Amniotic stem cell (primary cell): ENCODE results near the gene LAYN.

ENCODE experiments used
- DNase-seq: peaks from one replicate; lab custom pipeline; 2025; lab: John Stamatoyannopoulos, UW

Gene LAYN

DNA sequence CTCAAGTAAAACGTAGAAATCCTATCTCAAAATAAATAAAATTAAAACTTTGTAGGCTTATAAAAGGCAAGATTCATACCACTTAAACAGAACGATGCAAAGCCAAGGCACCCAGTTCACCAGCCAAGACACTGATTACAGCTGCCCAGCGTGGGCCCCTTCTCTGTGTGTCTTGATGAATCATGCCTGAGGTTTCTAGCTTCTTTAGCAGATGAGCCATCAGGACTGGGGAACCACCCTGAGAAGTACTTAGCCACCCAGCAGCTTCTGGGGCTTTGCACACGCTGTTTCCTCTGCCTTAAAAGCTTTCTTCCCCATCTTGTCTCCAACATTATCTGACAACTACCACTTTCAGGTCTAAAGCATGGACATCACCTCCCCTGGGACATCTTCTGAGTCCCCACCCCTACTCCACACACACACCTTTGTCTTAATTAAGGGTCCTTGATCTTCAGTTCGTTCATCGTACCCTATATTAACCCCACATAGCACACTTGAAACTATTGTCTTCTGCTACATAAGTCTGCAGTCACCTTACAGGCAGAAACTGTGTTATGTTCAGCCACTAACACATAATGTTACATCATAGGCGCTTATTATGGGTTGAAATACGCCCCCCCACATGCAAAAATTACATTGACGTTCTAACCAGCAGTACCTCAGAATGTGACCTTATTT is 8.7 kb upstream of the LAYN start:
- peak; percentile 93 for DNase-seq

DNA sequence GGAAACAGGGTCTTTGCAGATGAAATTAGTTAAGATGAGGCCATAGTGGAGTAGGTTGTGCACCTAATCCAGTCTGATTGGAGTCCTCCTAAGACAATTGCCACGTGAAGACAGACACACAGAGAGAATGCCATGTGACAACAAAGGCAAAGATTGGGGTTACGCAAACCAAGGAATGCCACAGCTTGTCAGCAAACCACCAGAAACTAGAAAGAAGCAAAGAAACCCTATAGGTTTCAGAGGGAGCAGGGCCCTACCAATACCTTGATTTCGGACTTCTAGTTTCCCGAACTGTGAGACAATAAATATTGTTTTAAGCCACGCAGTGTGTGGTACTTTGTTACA is 8.2 kb upstream of the LAYN start:
- DNase-seq = no peak

DNA sequence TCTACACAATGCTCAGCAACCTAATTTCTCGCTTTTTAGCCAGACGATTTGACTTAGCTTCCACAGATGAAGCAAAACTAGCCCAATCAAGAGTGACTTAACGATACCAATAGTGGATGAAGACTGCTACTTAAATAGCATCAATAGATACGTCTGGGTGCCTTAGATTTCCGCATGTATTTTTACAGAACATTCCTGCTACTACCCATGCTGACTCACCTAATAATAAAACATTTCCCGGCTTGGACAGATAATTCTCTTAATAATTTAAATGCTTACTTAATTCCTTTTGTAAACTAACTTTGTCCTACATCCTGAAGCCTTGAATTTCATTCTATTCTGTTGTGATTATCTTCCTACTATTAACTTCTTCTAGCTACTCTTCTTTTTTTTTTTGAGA is 5.2 kb upstream of the LAYN start:
- DNase-seq = no peak

DNA sequence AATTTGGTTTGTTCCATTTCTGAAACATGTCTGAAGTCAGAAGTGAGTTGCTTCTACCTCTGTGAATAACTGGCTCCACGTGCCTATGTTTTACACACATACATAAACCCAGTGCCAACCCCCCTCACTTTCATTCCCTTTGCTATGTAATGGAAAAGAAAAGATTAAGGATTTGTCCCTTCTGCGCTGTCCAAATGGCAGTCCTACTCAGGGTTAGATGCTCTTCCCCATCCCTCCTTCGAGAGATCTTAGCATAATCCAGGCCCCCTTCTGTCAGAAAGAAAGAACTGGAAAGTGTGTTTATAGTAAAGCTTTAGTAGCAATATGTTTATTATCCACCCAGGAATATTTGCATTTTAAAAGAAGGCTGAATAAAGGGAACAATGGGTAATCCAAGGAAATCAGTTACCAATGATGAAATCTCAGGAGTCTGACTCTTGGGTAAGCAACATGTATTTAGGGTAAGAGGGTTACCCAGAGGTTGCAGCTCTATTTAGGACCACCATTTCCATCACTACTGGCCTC is 3.1 kb upstream of the LAYN start:
- DNase-seq = no peak

DNA sequence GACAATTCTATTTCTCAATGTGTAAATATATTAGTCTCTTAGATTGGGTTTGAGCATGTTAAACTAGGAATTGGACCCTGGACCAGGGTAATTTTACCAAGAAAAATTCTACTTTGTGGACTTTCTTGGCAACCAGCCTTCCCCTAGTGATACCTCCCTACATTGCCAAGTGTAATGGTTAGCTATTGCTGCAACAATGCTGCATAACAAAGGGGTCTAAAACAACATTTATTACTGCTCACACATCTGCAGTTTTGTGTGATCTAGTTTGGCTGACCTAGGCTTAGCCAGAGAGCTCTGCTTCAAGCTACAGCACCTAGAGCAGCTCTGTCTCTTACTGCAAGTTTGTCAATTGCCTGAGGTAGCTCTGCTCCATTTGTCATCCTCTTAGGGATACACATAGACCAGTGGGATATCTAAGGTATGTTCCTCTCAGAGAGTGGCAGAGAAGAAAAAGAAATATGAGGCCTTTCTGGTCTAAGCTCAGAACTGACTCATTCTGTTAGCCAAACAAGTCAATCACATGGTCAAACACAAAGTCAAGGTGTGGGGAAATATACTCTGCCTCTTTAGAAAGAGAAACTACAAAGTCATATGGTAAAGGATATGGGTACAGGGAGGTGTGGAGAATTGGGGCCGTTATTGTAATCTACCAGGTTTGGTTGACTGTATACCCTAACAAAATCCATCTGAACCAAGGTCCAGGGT is 2.0 kb upstream of the LAYN start:
- DNase-seq = no peak

DNA sequence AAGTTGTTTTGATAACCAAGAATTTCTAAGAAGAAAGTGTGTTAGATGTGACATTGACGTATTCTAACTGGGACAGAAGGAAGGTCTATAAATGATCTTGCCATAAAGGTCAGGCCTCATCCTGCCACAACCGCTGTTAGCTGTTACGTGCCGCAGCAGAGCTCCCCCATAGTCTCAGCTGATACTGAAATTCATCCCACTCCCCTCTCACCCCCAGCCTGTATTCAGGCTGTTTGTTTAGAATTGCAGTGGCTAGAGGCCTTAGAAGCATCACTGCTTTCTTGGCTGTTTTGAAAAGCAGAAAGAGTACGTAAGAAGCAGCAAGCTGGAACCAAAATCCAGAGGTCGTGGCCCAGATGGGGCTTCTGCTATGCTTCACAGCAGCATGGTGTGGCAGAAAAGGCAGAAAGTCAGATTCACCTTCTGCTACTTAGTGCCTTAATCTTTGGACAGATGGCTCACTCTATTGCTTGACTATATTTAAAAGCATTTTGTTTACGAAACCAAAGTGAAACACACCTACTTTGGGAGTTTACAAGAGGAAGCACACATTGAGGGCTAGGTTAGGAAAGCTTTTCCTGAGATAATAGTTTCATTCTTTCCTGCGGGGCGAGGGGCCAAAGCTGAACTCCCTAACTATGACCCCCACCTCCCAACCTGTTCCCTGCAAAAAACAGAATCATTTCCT is 950 bp upstream of the LAYN start:
- no peak for DNase-seq

DNA sequence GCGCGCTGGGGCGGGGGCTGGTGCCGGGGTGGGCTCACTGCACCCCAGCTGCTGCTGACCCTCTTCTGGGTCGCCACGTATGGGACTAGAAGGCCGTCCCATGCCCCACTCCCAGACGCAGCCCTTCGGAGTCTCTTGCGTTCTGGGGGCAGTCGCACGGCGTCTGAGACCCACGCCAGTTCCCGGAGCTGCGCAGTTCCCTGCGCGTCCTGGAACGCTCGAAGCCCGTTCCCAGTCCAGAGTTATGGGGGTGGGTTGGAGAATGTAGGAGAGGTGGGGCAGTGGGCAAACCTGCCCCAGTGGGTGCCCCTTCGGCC is 375 bp downstream of the LAYN start:
- no peak for DNase-seq

DNA sequence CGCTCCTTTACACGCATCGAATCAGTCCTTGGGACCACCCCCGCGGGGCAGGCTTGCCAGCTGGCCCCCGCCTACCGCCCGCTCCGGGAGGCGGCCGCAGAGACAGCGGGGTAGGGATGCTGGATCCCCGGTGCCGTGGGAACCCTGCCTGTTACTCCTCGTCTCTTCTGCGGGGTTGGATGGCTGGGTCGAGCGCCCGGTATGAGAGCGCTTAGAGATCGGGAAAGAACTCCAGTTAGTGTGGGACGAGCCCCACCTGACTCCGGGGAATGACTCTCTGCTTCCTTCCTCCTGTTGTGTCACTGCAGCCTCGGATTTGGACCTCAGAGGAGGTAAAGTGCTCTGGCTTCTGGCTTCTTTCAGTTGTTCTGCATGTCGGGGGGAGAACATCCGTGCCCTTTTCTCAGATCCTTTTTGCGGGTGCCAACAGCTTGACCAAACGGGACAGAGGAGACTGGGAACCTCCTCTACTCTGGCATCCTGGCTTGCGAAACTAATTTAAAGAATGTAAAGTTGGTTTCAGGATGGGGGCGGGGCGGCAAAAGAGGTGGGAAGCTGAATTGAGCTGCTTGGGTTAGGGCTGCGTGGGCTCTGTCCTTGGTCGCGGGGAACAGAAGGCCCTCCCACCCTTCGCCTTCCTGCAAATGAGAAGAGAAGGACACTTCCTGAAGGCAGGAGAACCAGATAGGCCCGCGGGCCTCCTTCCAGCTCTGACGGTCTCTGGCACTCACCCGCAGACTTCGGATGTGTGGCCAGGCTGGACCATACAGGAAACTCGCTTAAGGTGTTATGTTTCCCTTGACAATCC is 938 bp downstream of the LAYN start:
- DNase-seq = peak; percentile 84

DNA sequence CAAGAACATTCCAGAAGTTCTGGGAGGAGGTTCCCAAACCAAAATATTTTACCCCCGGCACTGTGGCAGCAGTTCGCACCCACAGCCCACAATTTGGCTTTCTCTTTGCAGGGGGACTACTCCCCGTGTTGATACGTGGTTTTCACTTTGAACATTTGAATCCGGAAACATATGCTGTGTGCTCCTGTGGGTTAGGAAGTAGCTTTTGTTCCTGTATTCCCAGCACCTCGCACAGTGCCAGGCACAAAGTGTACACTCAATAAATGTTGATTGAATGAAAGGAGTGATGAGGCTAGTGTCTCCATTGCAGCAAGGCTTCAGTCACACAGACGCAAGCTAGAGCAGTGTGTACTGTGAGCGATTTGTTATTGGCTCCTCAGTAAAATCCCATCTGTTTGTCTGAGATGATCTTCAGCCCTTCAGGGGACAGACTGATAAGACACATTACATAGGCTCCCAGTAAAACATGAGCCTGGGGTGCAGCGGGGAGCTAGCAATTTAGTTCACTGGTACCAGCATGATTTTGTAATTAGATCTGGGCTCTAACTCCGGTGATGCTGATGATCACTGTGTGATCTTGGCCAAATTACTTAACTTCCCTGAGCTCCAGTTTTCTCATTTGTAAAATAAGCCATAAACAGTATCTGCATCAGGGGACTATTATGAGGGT is 2.2 kb downstream of the LAYN start:
- no peak for DNase-seq

DNA sequence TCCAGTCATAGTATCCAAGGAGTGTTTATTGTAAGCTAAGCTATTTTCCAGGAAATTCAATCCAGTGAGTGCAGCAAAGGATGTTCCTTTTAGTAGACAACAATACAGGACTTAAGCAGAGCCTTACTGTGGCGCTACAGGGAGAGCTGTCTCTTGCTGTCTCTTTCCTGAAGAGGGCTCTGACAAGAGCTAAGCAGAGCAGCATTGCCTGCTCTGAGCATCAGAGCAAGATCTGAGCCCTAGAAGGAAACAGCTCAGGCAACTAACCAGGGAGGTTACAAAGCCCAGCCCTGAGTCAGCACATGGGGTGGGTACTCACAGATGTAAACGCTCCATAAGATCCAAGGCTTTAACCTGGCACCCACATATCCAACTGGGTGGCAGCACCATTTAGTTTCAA is 8.0 kb downstream of the LAYN start:
- no peak for DNase-seq

DNA sequence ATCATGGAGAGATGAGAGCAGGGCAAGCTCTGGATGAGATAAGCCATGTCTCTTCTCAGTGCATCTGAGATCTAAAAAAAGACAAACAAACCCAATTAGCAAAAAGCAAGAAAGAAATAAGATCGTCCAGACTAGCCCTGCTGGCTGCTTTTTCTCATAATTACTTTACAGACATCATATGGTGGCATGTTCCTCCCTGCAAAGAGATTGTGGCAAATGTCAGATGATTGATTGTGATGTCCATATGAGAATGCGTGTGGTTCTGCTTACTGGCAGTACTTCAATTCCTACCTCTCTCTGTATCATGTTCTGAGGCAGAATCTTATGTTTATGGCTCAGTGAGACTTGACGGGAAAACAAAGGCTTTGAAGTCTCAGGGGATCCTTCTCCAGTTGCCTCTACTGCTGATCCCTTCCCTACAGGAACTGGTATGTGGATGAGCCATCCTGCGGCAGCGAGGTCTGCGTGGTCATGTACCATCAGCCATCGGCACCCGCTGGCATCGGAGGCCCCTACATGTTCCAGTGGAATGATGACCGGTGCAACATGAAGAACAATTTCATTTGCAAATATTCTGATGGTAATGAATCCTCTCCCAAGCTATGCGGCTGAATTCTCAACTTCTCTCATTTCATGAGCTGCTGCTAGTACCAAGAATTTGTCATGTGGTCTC is 8.8 kb downstream of the LAYN start:
- no peak for DNase-seq

DNA sequence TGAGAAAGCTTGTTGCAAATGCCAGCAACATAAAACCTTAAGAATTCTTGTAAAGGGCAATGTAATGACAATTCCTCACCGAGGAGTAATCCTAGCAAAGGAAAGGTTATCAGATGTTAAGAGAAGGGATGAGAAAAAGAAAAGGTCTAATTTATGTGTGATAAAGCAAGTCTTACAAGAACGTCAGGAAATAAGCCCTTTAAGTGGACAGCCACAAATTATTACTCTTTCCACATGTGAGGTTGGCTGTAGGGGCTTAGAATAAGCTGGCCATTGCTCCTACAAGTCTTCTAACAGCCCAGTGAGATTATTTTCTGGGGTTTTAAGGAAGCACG is 9.3 kb downstream of the LAYN start:
- no peak for DNase-seq

DNA sequence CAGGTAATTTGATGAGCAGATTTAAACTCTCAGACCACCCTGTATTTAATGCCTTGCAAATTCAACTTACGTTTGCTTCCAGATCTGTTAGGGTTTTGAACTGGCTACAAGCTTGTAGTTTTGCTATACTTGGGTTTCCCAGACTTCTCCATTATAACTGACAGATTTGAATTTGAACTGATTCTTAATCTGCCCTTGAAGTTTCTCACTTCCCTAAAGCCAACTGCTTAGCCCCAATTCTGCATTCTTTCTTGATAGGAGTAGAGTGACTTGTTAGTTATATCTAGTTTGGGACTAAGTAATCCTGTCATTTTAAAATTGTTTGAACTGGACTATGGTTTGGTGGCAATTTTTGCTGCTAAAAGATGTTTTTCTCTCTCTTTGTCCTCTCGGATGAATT is 9.7 kb downstream of the LAYN start:
- DNase-seq = no peak

DNA sequence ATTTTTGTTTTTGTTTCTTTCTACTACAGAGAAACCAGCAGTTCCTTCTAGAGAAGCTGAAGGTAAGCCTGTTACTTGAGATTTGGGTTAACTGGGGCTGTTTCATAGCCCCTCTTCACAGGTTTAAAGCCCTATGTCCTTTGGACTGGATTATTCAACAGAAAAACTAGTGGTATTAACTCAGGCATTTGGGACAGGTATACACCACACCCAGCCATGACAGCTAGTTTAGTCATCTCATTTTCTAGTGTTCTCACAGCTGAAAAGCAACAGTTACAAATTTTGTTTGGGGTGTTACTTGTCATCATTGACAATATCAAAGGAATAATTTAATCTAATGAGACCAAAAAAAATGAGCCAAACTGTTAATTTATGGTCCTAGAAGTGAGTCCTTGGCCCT is 14.0 kb downstream of the LAYN start:
- no peak for DNase-seq

DNA sequence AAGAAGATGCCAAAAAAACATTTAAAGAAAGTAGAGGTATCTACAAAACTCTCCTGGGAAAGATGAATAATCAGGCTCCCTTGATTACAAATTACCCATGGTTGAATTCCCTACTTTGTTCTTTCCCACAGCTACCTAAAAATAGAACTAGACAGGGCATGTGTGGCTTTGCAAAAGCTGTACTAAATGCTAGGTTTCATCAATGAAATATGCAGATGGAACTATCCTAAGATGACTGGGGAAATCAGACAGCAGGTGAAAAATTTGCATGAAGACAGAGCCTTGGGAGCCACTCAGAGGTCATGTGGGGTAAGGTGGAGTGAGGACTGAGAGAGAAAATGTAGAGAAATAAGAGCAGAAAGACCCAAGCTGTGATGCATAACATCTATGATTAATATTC is 14.7 kb downstream of the LAYN start:
- DNase-seq = no peak

DNA sequence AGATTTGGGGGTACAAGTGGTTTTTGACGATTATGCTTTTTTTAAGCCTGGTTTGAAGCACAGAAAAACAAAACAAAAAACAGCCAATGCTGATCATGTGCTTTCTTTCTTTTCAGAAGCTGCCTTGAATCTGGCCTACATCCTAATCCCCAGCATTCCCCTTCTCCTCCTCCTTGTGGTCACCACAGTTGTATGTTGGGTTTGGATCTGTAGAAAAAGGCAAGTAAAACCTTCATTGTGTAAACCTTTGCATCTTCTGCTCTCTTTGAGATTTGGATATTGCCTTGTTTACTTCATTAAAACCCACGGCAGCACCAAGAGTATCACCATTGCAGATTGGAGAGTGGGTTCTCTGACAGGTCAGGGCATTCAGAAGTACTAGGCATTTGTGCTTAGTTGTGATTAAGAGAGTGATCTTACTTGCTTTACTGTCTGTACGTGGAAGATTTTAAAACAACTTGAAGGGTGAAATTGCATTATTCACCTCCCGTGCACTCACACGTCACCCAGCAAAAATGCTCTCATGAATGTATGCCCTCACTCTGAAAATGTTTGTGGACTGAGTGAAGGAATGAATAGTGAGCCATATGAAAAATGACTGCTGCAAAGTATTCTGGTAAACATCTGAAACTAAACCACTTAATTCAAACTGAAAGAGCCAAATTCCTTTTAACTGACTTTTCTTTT is 17.0 kb downstream of the LAYN start:
- peak; percentile 91 for DNase-seq

DNA sequence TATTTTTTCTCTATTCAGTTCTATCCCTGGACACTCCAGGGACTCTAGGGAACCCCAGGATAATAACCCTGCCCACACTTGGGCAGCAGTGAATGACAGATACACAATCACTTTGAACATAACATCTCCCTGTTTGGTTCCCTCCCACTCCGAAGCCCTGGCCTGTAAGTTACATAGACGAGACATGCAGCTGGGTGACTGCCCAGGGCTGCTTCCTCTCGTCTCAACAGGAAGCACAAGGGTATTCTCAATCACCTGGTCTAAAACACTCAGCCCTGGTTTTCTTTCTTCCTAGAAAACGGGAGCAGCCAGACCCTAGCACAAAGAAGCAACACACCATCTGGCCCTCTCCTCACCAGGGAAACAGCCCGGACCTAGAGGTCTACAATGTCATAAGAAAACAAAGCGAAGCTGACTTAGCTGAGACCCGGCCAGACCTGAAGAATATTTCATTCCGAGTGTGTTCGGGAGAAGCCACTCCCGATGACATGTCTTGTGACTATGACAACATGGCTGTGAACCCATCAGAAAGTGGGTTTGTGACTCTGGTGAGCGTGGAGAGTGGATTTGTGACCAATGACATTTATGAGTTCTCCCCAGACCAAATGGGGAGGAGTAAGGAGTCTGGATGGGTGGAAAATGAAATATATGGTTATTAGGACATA is 19.4 kb downstream of the LAYN start:
- no peak for DNase-seq

DNA sequence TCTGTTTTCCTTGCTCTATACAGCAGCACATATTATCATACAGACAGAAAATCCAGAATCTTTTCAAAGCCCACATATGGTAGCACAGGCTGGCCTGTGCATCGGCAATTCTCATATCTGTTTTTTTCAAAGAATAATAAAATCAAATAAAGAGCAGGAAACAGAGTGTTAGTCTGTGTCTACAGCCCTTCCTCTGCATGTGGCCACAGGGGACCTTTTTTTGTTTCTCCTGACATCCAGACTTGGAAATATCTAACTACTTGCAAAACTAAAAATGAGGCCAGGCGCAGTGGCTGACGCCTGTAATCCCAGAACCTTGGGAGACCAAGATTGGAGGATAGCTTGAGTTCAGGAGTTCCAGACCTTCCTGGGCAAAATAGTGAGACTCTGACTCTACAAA is 20.3 kb downstream of the LAYN start:
- DNase-seq = no peak

DNA sequence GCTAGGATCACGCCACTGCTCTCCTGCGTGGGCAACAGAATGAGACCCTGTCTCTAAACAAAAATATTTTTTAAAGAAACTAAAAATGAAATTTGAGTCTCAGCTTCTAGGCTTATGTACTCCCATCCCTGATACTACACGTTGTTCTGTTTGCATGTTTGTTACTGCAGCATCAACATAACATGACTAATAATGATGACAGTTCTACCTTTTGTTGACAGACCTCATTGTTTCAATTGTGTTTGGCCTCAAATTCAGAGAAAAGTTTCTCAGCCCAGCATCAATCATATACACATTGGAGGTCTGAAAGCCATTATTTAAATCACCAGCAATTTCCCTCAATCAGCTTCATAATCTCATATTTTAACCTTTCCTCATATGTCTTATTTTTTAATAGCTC is 20.8 kb downstream of the LAYN start:
- DNase-seq = no peak

DNA sequence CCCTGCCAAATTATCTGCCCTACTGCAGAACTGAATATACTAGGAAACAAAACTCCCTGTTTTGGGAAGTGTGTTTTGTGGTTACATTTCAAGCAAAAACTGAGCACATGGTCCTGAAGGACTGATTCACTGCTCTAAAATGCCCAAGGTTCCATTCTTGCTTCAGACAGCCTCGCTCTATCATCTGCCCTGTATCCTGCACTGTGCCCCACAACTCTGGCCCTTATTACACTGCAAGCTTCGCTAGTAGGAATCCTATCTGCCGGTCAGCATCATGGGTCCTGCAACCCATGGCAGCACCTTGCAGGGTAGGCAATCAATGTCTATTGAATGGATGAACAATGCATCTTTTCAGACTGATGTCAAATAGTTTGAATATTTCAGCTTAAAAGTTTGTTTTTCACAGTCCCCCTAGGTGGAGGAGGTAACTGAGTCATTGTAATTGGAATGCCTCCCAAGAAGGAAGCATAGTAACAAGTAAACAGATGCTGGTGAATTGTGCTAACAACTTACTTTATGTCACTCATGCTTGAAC is 21.3 kb downstream of the LAYN start:
- DNase-seq = peak; percentile 19
